Stomach (tissue), 9 donors: ENCODE data around the gene PPIP5K2. TPM values are rescaled to one million over a fixed set of nuclear protein-coding genes. Genes with fewer than 3 reads are reported as not detected.

Experiments used
- DNase-seq, 2 donors: peaks; one replicate each; pipeline versions ENCODE4 v3.0.0 to v3.0.0-alpha.2; 2013 to 2019
- H3K27ac ChIP-seq, 5 donors: fragments of 200-600 bp in 4 of 5; sonication (generic) in 4 of 5; one replicate each; pipeline ENCODE4 v1.5.1; 2013 to 2019; ENCODE audit warnings: mild to moderate bottlenecking in 1 of 5, moderate library complexity in 1 of 5
- H3K27me3 ChIP-seq, 3 donors: fragments of 200-600 bp; sonication (generic); one replicate each; pipeline ENCODE4 v1.5.1; 2017 to 2019; ENCODE audit warnings: mixed run types in 1 of 3
- H3K36me3 ChIP-seq, 4 donors: fragments of 200-600 bp; sonication (generic); 1 replicate in 3 of 4; 2 replicates in 1 of 4; pipeline ENCODE4 v1.5.1; 2016 to 2019
- H3K4me1 ChIP-seq, 4 donors: fragments of 200-600 bp; sonication (generic); one replicate each; pipeline ENCODE4 v1.5.1; 2016 to 2019
- H3K4me3 ChIP-seq, 4 donors: fragments of 200-600 bp; sonication (generic) in 3 of 4; one replicate each; pipeline ENCODE4 v1.5.1; 2016 to 2019; ENCODE audit warnings: mild to moderate bottlenecking in 1 of 4
- H3K9me3 ChIP-seq, 4 donors: fragments of 200-600 bp; sonication (generic); one replicate each; pipeline ENCODE4 v1.5.1; 2016 to 2019
- CTCF ChIP-seq, 7 experiments: fragments of 450-650 bp in 4 of 7; fragments of 200-600 bp in 3 of 7; sonication (generic) in 3 of 7; IDR thresholded peaks; one replicate each; pipeline ENCODE4 v1.5.1; 2016 to 2019; ENCODE audit warnings: antibody characterized with exemption in 7 of 7, control low read depth in 2 of 7, mild to moderate bottlenecking in 1 of 7
- EP300 ChIP-seq: sonication (generic); formaldehyde crosslinking; IDR thresholded peaks from one replicate; pipeline ENCODE4 v1.6.1; 2017; ENCODE audit warnings: antibody characterized with exemption
- POLR2A ChIP-seq, 4 donors: fragments of 450-650 bp; IDR thresholded peaks; one replicate each; pipeline ENCODE4 v1.6.1; 2016; ENCODE audit warnings: antibody characterized with exemption in 4 of 4, control low read depth in 2 of 4, mild to moderate bottlenecking in 1 of 4, moderate library complexity in 1 of 4
- POLR2AphosphoS5 ChIP-seq, 3 donors: sonication (generic); formaldehyde crosslinking; IDR thresholded peaks; one replicate each; pipeline ENCODE4 v1.6.1; 2016; ENCODE audit warnings: antibody characterized with exemption in 3 of 3
- WGBS, 5 donors: extraction: QIAGEN DNeasy Blood & Tissue Kit in 3 of 5; methylation state at CpG; one replicate each; pipeline versions ENCODE4 v1.1.5 to v1.1.7; 2013 to 2018; 5-methylcytosine and 5-hydroxymethylcytosine counted together
- intact Hi-C: fragments of 100-400 bp; cut with DNase I; formaldehyde crosslinking; loops from one replicate; pipeline ENCODE4 v1.15.1; 2023; ENCODE audit warnings: low total_unique reads
- polyA plus RNA-seq, 3 donors: library from polyadenylated mRNA; stranded (reverse); fragments of 200-250 nt; gene quantifications; one replicate each; pipeline ENCODE4 v1.2.3, GENCODE V29; 2013
- total RNA-seq, 5 donors: library from RNA; depleted of rRNA; stranded (reverse); fragments of >200 nt; gene quantifications; one replicate each; pipeline versions ENCODE4 v1.1.0 to v1.2.3, GENCODE V29; 2014 to 2016
- donor health status: healthy with polysubstance abuse.
- donor health status: Bipolar disorder and iron deficiency.
- donor health status: healthy.

The PPIP5K2 gene
- total and polyA plus RNA-seq, 8 donors, result 12.1 to 101 (median 28.2) TPM

- no peak overlapping the region for H3K27ac ChIP-seq
- TF ChIP-seq EP300 (no peak), POLR2AphosphoS5 (IDR thresholded peaks at IDR 0.05) (no peak), POLR2A (IDR thresholded peaks at IDR 0.05) (no peak), CTCF (IDR thresholded peaks at IDR 0.05) (no peak)
- H3K36me3 ChIP-seq, result peaks cover 0 to 52% (median 44%) of the 10 kb centered on the region in 4 donors
- no peak for DNase-seq
- no peaks in the 10 kb centered on the region for H3K4me1 ChIP-seq
- no peaks in the 10 kb centered on the region for H3K9me3 ChIP-seq
- 43 to 69% (median 60%) methylated on average over 1 of the region's 1 CpG for WGBS, 5 donors
- H3K27me3 ChIP-seq, result no peaks in the 10 kb centered on the region
- intact Hi-C loops, result no loop called here
- no peak overlapping the region for H3K4me3 ChIP-seq
These were observed 17.9 kb upstream of the PPIP5K2 start for GRCh38 chr5:103102234-103102633.

DNA sequence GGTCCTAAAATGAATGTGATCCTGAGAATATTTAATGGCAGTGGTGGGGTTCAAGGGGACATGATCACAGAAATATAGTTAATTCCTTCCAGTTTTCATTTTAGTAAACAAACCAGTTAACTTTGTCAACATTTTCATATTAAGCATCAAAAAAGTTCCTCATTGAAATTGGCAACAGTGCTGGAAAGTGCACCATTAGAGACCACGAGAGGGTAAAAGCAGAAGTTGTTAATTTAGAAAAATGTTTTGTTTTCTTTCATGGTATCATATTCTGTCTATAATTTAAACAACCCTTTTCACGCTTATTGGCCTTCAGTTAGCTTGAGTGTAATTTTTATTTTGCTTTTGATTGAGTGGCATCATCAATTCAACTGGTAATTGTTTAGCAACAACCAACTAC, 12.0 kb upstream of the PPIP5K2 start:
- TF ChIP-seq EP300 (no peak), POLR2A (IDR thresholded peaks at IDR 0.05) (no peak), CTCF (IDR thresholded peaks at IDR 0.05) (no peak), POLR2AphosphoS5 (IDR thresholded peaks at IDR 0.05) (no peak)
- intact Hi-C loops, result no loop called here
- 48 to 92% (median 69%) methylated on average over 2 of the region's 2 CpGs for WGBS, 5 donors

DNA sequence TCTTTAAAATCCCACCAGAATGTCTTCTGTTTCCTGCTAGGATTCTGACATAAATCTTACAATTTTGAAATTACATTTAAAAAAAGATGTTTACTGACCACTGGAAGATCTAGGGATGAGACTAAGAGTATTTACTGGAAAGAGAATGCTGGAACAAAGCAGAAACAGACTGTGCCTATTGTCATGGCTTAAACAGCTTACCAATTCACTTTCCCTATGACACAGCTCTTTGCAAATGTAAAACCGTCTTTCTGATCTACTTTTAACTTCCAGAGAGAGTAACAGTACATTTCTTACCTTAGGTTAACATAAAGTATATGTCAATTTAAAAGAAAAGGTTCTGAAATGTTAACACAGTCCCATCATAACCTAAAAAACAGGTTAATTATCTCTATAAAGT, 10.8 kb upstream of the PPIP5K2 start:
- WGBS, 5 donors, result 82 to 94% (median 93%) methylated on average over 1 of the region's 1 CpG
- Histone ChIP-seq H3K27me3 (no peaks in the 10 kb centered on the region), H3K4me3 (no peak overlapping the region), H3K9me3 (no peaks in the 10 kb centered on the region), H3K4me1 (no peaks in the 10 kb centered on the region), H3K27ac (no peak overlapping the region), H3K36me3 (peaks cover 0 to 15% (median 5%) of the 10 kb centered on the region in 4 donors)
- no peak for DNase-seq
- intact Hi-C loops, result no loop called here
- TF ChIP-seq POLR2AphosphoS5 (IDR thresholded peaks at IDR 0.05) (no peak), EP300 (no peak), CTCF (IDR thresholded peaks at IDR 0.05) (no peak), POLR2A (IDR thresholded peaks at IDR 0.05) (no peak)

More for the DNA sequence above, 12.0 kb upstream of the PPIP5K2 start:
- Histone ChIP-seq H3K27me3 (no peaks in the 10 kb centered on the region), H3K9me3 (no peaks in the 10 kb centered on the region), H3K4me3 (no peak overlapping the region), H3K27ac (no peak overlapping the region), H3K36me3 (peaks cover 0 to 26% (median 17%) of the 10 kb centered on the region in 4 donors), H3K4me1 (no peaks in the 10 kb centered on the region)
- no peak for DNase-seq

- TF ChIP-seq POLR2A (IDR thresholded peaks at IDR 0.05) (no peak), POLR2AphosphoS5 (IDR thresholded peaks at IDR 0.05) (no peak), EP300 (no peak), CTCF (IDR thresholded peaks at IDR 0.05) (no peak)
- Histone ChIP-seq H3K9me3 (no peaks in the 10 kb centered on the region), H3K36me3 (peaks cover 0 to 12% (median 3%) of the 10 kb centered on the region in 4 donors), H3K27me3 (no peaks in the 10 kb centered on the region), H3K4me1 (no peaks in the 10 kb centered on the region), H3K4me3 (no peak overlapping the region), H3K27ac (no peak overlapping the region)
- WGBS, 5 donors, result 93 to 96% (median 94%) methylated on average over 2 of the region's 2 CpGs
- no peak for DNase-seq
- intact Hi-C loops, result no loop called here
These were observed 9.7 kb upstream of the PPIP5K2 start for GRCh38 chr5:103110403-103110802.
